C4-2B (cell line): ENCODE results near the gene SLC2A4RG.

Experiments used
- CTCF ChIP-seq: fragments of 450-650 bp; conservative IDR thresholded peaks from 2 replicates; pipeline ENCODE4 v1.5.1; 2017; ENCODE audit warnings: mild to moderate bottlenecking
- ZFX ChIP-seq: fragments of 450-650 bp; IDR thresholded peaks from 2 replicates; pipeline ENCODE4 v1.6.1; 2017

GRCh38 chr20:63696628-63697356, 42.8 kb upstream of the SLC2A4RG start, which contains the start of gene TNFRSF6B:
- no peak for TF ChIP-seq CTCF
- TF ChIP-seq ZFX: no peak
